GM12892 (cell line): ENCODE data around the gene OR7C1.
"Not testable (repeated sequence)": the region's sequence is repeated elsewhere in the genome, so short reads cannot be mapped to it uniquely, and the experiment has no call there.

Experiments used
- DNase-seq: peaks from one replicate; pipeline ENCODE4 v3.0.0; 2011; ENCODE audit not compliant: insufficient read length
- FAIRE-seq: peaks from 2 replicates; lab custom pipeline; 2011; peaks lifted over from hg19 to GRCh38; lab: Jason Lieb, UNC
- POLR2A ChIP-seq: IDR thresholded peaks from 2 replicates; pipeline ENCODE4 v1.6.1; 2011; ENCODE audit warnings: low read depth, low read length, control low read depth
- POLR2AphosphoS5 ChIP-seq: IDR thresholded peaks from 2 replicates; pipeline ENCODE4 v1.6.1; 2011; ENCODE audit warnings: low read depth, low read length, control low read depth
- TAF1 ChIP-seq: IDR thresholded peaks from 2 replicates; pipeline ENCODE4 v1.6.1; 2011; ENCODE audit warnings: low read depth, mild to moderate bottlenecking, control low read depth, low read length, borderline replicate concordance

The OR7C1 gene

GRCh38 chr19:14782626-14783409 lies 52.2 kb downstream of the OR7C1 start:
- DNase-seq = no peak
- FAIRE-seq = no peak
- TF ChIP-seq TAF1 (no peak), POLR2A (no peak), POLR2AphosphoS5 (no peak)

- DNase-seq, FAIRE-seq: not testable (repeated sequence)
Observed at GRCh38 chr19:14781713-14782536, 53.1 kb downstream of the OR7C1 start.

GRCh38 chr19:14780622-14781225 lies 54.3 kb downstream of the OR7C1 start:
- DNase-seq, FAIRE-seq: not testable (repeated sequence)

GRCh38 chr19:14779151-14779550 lies 55.8 kb downstream of the OR7C1 start:
- DNase-seq (no peak), FAIRE-seq (no peak)
- no peak for TF ChIP-seq TAF1
- no peak for TF ChIP-seq POLR2AphosphoS5
- no peak for TF ChIP-seq POLR2A

GRCh38 chr19:14778110-14778845 lies 56.7 kb downstream of the OR7C1 start, which contains the start of gene ADGRE2:
ADGRE2 (minus strand) TSS chr19:14778560; CDS start chr19:14776756, 1,804 bp downstream.
- DNase-seq, FAIRE-seq: not testable (repeated sequence)

GRCh38 chr19:14777645-14778044 lies 57.3 kb downstream of the OR7C1 start:
- FAIRE-seq, DNase-seq: not testable (repeated sequence)

GRCh38 chr19:14775869-14776586 lies 59.0 kb downstream of the OR7C1 start:
- DNase-seq (no peak), FAIRE-seq (no peak)
- no peak for TF ChIP-seq POLR2AphosphoS5
- no peak for TF ChIP-seq POLR2A

GRCh38 chr19:14775326-14775725 lies 59.7 kb downstream of the OR7C1 start:
- not testable (repeated sequence) for FAIRE-seq, DNase-seq

- FAIRE-seq (no peak), DNase-seq (no peak)
- TF ChIP-seq POLR2A = no peak
- no peak for TF ChIP-seq TAF1
- no peak for TF ChIP-seq POLR2AphosphoS5
Observed at GRCh38 chr19:14774373-14774772, 60.6 kb downstream of the OR7C1 start.

GRCh38 chr19:14773722-14774121 lies 61.3 kb downstream of the OR7C1 start:
- not testable (repeated sequence) for FAIRE-seq, DNase-seq

- no peak for FAIRE-seq
- DNase-seq = no peak
- TF ChIP-seq POLR2A (no peak), TAF1 (no peak), POLR2AphosphoS5 (no peak)
Observed at GRCh38 chr19:14772995-14773394, 62.0 kb downstream of the OR7C1 start.

- no peak for FAIRE-seq
- TF ChIP-seq TAF1 (no peak), POLR2AphosphoS5 (no peak), POLR2A (no peak)
- DNase-seq = no peak
Observed at GRCh38 chr19:14772467-14772866, 62.5 kb downstream of the OR7C1 start.
